ENCODE data around the gene HEXIM2.
"Not testable (repeated sequence)": the region's sequence is repeated elsewhere in the genome, so short reads cannot be mapped to it uniquely, and the experiment has no call there.

Gene HEXIM2

GRCh38 chr17:45161288-45162024 lies at the start of gene HEXIM2:
TSS of gene HEXIM2 (plus strand) at chr17:45161875. CDS start at chr17:45162794, 919 bp downstream.
- DNase-seq = peak; percentile 97

GRCh38 chr17:45112559-45113423 lies 48.9 kb upstream of the HEXIM2 start:
- no peak for DNase-seq

- no peak for DNase-seq
Observed at GRCh38 chr17:45113424-45113754, 48.3 kb upstream of the HEXIM2 start.

- no peak for DNase-seq
Observed at GRCh38 chr17:45114117-45114932, 47.4 kb upstream of the HEXIM2 start.

- no peak for DNase-seq
Observed at GRCh38 chr17:45115015-45115625, 46.6 kb upstream of the HEXIM2 start.

GRCh38 chr17:45115871-45116270 lies 45.8 kb upstream of the HEXIM2 start:
- no peak for DNase-seq

- no peak for DNase-seq
Observed at GRCh38 chr17:45116434-45117016, 45.1 kb upstream of the HEXIM2 start.

GRCh38 chr17:45117334-45117733 lies 44.3 kb upstream of the HEXIM2 start:
- no peak for DNase-seq

GRCh38 chr17:45117848-45118646 lies 43.6 kb upstream of the HEXIM2 start:
- no peak for DNase-seq

GRCh38 chr17:45118691-45119090 lies 43.0 kb upstream of the HEXIM2 start:
- DNase-seq = no peak

- no peak for DNase-seq
Observed at GRCh38 chr17:45119964-45120363, 41.7 kb upstream of the HEXIM2 start.

- DNase-seq = no peak
Observed at GRCh38 chr17:45120558-45120957, 41.1 kb upstream of the HEXIM2 start.

GRCh38 chr17:45121055-45121454 lies 40.6 kb upstream of the HEXIM2 start:
- DNase-seq = no peak

- no peak for DNase-seq
Observed at GRCh38 chr17:45123076-45123770, 38.5 kb upstream of the HEXIM2 start.

- no peak for DNase-seq
Observed at GRCh38 chr17:45123930-45124796, 37.5 kb upstream of the HEXIM2 start.

- not testable (repeated sequence) for DNase-seq
Observed at GRCh38 chr17:45124797-45125122, 36.9 kb upstream of the HEXIM2 start.

GRCh38 chr17:45125509-45125908 lies 36.2 kb upstream of the HEXIM2 start:
- DNase-seq = no peak

GRCh38 chr17:45127207-45127547 lies 34.5 kb upstream of the HEXIM2 start:
- no peak for DNase-seq

GRCh38 chr17:45127548-45128300 lies 34.0 kb upstream of the HEXIM2 start:
- no peak for DNase-seq
